ENCODE results near the gene KDELR3. TPM values are rescaled to one million over a fixed set of nuclear protein-coding genes. Genes with fewer than 3 reads are reported as not detected.

KDELR3 gene
- total RNA-seq, 6 donors from 2014 or later = 7.3 to 14.2 (median 9.7) TPM

GRCh38 chr22:38501797-38502672 is 34.1 kb downstream of the KDELR3 start:
- Histone ChIP-seq H3K4me3 (peak overlapping the region in 2 of 4 donors; percentile 65 to 82), H3K36me3 (peaks cover 33 to 68% (median 38%) of the 10 kb centered on the region in 4 donors), H3K4me1 (peaks cover 38 to 51% (median 43%) of the 10 kb centered on the region in 4 donors)

DNA sequence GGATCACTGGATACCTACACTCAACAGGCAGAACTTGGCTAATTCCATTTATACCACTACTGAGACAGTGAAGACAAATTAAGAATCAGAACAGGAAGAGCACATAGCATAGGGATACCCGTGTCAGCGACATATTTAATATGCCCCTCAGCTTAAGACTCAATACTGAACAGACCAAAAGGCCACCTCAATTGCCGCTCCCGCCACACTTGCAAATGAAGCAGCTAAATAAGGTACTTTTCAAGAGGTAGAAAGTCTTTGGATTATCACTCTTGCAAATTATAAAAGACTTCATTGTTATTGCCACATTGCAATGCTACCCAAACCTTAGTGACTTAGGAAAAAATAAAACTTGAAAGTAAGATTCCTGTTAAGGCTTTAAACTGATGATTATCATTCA is 35.1 kb downstream of the KDELR3 start:
- no peak for DNase-seq
- H3K27me3 ChIP-seq = no peaks in the 10 kb centered on the region
- peak overlapping the region in 2 of 4 donors; percentile 8 to 100 for H3K27ac ChIP-seq
- TF ChIP-seq EP300 (IDR thresholded peaks at IDR 0.05) = no peak
- TF ChIP-seq POLR2AphosphoS5 (IDR thresholded peaks at IDR 0.05) = no peak
- TF ChIP-seq POLR2A (IDR thresholded peaks at IDR 0.05) = no peak
- no peak for TF ChIP-seq CTCF (IDR thresholded peaks at IDR 0.05)
- H3K4me3 ChIP-seq = peak overlapping the region; percentile 3 to 82 (median 42)
- H3K36me3 ChIP-seq = peaks cover 24 to 58% (median 28%) of the 10 kb centered on the region in 4 donors
- ATAC-seq (ENCODE audit: low FRiP score in 2 of 2) = no peak
- H3K9me3 ChIP-seq = no peaks in the 10 kb centered on the region
- 27 to 31% methylated on average over 4 of the region's 4 CpGs for WGBS, 2 donors
- peaks cover 41 to 54% (median 45%) of the 10 kb centered on the region in 4 donors for H3K4me1 ChIP-seq

More at GRCh38 chr22:38501797-38502672, 34.1 kb downstream of the KDELR3 start:
- ATAC-seq (ENCODE audit: low FRiP score in 2 of 2) = no peak
- no peaks in the 10 kb centered on the region for H3K27me3 ChIP-seq
- WGBS, 2 donors = 82 to 87% methylated on average over 9 to 10 of the region's 10 CpGs
- no peak for DNase-seq
- no peak for TF ChIP-seq POLR2AphosphoS5 (IDR thresholded peaks at IDR 0.05)
- no peak for TF ChIP-seq POLR2A (IDR thresholded peaks at IDR 0.05)
- no peak for TF ChIP-seq CTCF (IDR thresholded peaks at IDR 0.05)
- peak overlapping the region in 2 of 4 donors; percentile 8 to 30 for H3K27ac ChIP-seq
- no peaks in the 10 kb centered on the region for H3K9me3 ChIP-seq

DNA sequence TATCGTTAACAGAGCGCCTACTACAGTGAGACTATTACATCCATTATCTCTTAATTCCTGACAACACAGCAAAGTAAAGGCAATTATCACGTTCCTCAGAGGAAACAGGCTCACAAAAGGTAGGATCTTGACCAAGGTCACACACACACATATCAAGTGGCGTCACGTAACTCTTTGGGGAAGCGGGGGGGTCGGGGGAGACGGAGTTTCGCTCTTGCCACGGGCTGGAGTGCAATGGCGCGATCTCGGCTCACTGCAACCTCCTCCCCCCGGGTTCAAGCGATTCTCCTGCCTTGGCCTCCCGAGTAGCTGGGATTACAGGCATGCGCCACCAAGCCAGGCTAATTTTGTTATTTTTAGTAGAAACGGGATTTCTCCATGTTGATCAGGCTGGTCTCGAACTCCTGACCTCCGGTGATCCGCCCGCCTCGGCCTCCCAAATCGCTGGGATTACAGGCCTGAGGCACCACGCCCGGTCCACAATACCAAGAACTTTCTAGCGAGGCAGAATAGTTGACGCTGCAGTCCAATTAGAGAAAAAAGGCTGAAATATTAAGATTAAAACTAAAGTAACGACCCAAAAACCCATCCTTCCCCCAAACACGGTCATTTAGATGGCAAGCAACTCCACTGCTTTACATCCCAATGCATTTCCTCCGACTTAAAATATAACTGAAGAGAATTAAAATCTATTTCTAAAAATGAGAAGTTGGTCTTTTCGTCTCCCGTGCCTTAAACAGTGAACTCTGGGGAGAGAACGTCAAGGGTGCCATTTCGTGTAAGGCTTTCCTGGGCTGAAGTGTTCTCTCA is 37.0 kb downstream of the KDELR3 start:
- peak overlapping the region; percentile 99 to 100 (median 100) for H3K27ac ChIP-seq
- H3K36me3 ChIP-seq = peaks cover 5 to 39% (median 9%) of the 10 kb centered on the region in 4 donors
- WGBS, 2 donors = 1% methylated on average over 31 to 35 of the region's 35 CpGs
- H3K4me3 ChIP-seq = peak overlapping the region; percentile 26 to 82 (median 60)
- TF ChIP-seq POLR2A (IDR thresholded peaks at IDR 0.05) (peak in 1 of 4 donors; percentile 28), POLR2AphosphoS5 (IDR thresholded peaks at IDR 0.05) (peak in 1 of 2 donors; percentile 47), EP300 (IDR thresholded peaks at IDR 0.05) (no peak), CTCF (IDR thresholded peaks at IDR 0.05) (no peak)
- ATAC-seq (ENCODE audit: low FRiP score in 2 of 2) (no peak), DNase-seq (peak; percentile 37 to 72)
- no peaks in the 10 kb centered on the region for H3K27me3 ChIP-seq
- H3K9me3 ChIP-seq = no peaks in the 10 kb centered on the region
- peaks cover 38 to 46% (median 42%) of the 10 kb centered on the region in 4 donors for H3K4me1 ChIP-seq

GRCh38 chr22:38505541-38506117 is 37.7 kb downstream of the KDELR3 start:
- H3K36me3 ChIP-seq = peaks cover 0 to 32% (median 4%) of the 10 kb centered on the region in 4 donors
- peak overlapping the region; percentile 99 to 100 (median 100) for H3K27ac ChIP-seq
- ATAC-seq (ENCODE audit: low FRiP score in 2 of 2) = peak; percentile 78 to 86
- WGBS, 2 donors = 0 to 1% methylated on average over 30 to 35 of the region's 69 CpGs
- peak overlapping the region; percentile 26 to 82 (median 60) for H3K4me3 ChIP-seq
- peak in 3 of 4 donors; percentile 38 to 65 (median 57) for TF ChIP-seq POLR2A (IDR thresholded peaks at IDR 0.05)
- no peak for TF ChIP-seq CTCF (IDR thresholded peaks at IDR 0.05)
- peak; percentile 15 to 23 for TF ChIP-seq POLR2AphosphoS5 (IDR thresholded peaks at IDR 0.05)
- TF ChIP-seq EP300 (IDR thresholded peaks at IDR 0.05) = no peak
- no peaks in the 10 kb centered on the region for H3K27me3 ChIP-seq
- DNase-seq = peak; percentile 72 to 94
- H3K9me3 ChIP-seq = no peaks in the 10 kb centered on the region
- peaks cover 38 to 46% (median 41%) of the 10 kb centered on the region in 4 donors for H3K4me1 ChIP-seq

Measured in upper lobe of left lung (tissue), 6 donors.